BJ (cell line): Measurements from ENCODE around the gene CDKN2B-AS1. TPM values are rescaled to one million over a fixed set of nuclear protein-coding genes. Genes with fewer than 3 reads are reported as not detected.

ENCODE experiments used
- CTCF ChIA-PET: fragments of 350-600 bp; formaldehyde crosslinking; extraction: SDS; loops from one replicate; lab custom pipeline; 2021; ENCODE audit warnings: antibody characterized with exemption, inconsistent platforms; lab: Yijun Ruan, JAX
- POLR2A ChIA-PET: fragments of 300-600 bp; sonication (Branson Sonifier 250); formaldehyde crosslinking; extraction: SDS; loops from one replicate; lab custom pipeline; 2021; ENCODE audit warnings: antibody characterized with exemption; lab: Charles Lee
- DNase-seq: peaks from one replicate; pipeline ENCODE4 v3.0.0-alpha.2; 2011; ENCODE audit warnings: low read depth
- H3K27me3 ChIP-seq: 2 replicates; pipeline ENCODE4 v1.6.0; 2011; ENCODE audit warnings: low read length; ENCODE audit not compliant: control insufficient read depth, insufficient read depth
- H3K36me3 ChIP-seq: 2 replicates; pipeline ENCODE4 v1.5.1; 2011; ENCODE audit warnings: low read length; ENCODE audit not compliant: control insufficient read depth, insufficient read depth
- H3K4me3 ChIP-seq: 2 replicates; pipeline ENCODE4 v1.5.1; 2011; ENCODE audit warnings: low read depth, mild to moderate bottlenecking, control low read depth, low read length
- CTCF ChIP-seq: IDR thresholded peaks from 2 replicates; pipeline ENCODE4 v1.5.1; 2011; ENCODE audit warnings: low read depth, mild to moderate bottlenecking, control low read depth, inconsistent platforms, low read length, moderate library complexity; ENCODE audit not compliant: insufficient read depth
- polyA plus RNA-seq: library from polyadenylated mRNA; depleted of rRNA; stranded (reverse); fragments of >200 nt; gene quantifications from 2 replicates; pipeline ENCODE4 v1.2.3, GENCODE V29; 2011

Gene CDKN2B-AS1
- polyA plus RNA-seq, 1 experiment = 0.59 TPM

GRCh38 chr9:22120595-22120994 lies 126.0 kb downstream of the CDKN2B-AS1 start:
- ChIA-PET CTCF (interaction anchor here (0.6 to 4.4 kb wide), 16 partner anchors 10 to 308 kb away, joined by 3 to 60 read pairs (median 5); partner anchors contain the start of genes CDKN2A, CDKN2B and CDKN2B-AS1), POLR2A (no interaction called here)

GRCh38 chr9:22124263-22125011 lies 129.8 kb downstream of the CDKN2B-AS1 start:
- Histone ChIP-seq H3K4me3 (no peak overlapping the region), H3K36me3 (no peaks in the 10 kb centered on the region), H3K27me3 (0 out of 2 replicates have a peak, but pooled peaks cover 3% of the 10 kb centered on the region)
- CTCF ChIA-PET = interaction anchor here (0.6 to 3.0 kb wide), 6 partner anchors 12 to 311 kb away, joined by 3 to 16 read pairs (median 4); partner anchors contain the start of gene CDKN2B
- POLR2A ChIA-PET = no interaction called here
- DNase-seq = no peak
- no peak for TF ChIP-seq CTCF

More at GRCh38 chr9:22120595-22120994, 126.0 kb downstream of the CDKN2B-AS1 start:
- no peak overlapping the region for H3K4me3 ChIP-seq
- H3K36me3 ChIP-seq = no peaks in the 10 kb centered on the region
- TF ChIP-seq CTCF = no peak
- no peak for DNase-seq
- H3K27me3 ChIP-seq = no peaks in the 10 kb centered on the region

- CTCF ChIA-PET = interaction anchor here (0.7 to 4.2 kb wide), 2 partner anchors 9 to 76 kb away, joined by 3 to 20 read pairs; no protein-coding TSS in a partner anchor
- POLR2A ChIA-PET = no interaction called here
- Histone ChIP-seq H3K4me3 (no peak overlapping the region), H3K27me3 (0 out of 2 replicates have a peak, but pooled peaks cover 4% of the 10 kb centered on the region), H3K36me3 (no peaks in the 10 kb centered on the region)
- no peak for DNase-seq
- no peak for TF ChIP-seq CTCF
Measured at GRCh38 chr9:22129133-22129532, 134.5 kb downstream of the CDKN2B-AS1 start.

- POLR2A ChIA-PET = no interaction called here
- CTCF ChIA-PET = interaction anchor here (0.7 to 4.2 kb wide), 4 partner anchors 9 to 339 kb away, joined by 3 to 20 read pairs (median 6); no protein-coding TSS in a partner anchor
- no peak for TF ChIP-seq CTCF
- Histone ChIP-seq H3K4me3 (no peak overlapping the region), H3K36me3 (no peaks in the 10 kb centered on the region), H3K27me3 (0 out of 2 replicates have a peak, but pooled peaks cover 4% of the 10 kb centered on the region)
- no peak for DNase-seq
Measured at GRCh38 chr9:22129633-22130032, 135.0 kb downstream of the CDKN2B-AS1 start.

- peaks cover 4% of the 10 kb centered on the region; the same call in 1 of the 2 replicates for H3K27me3 ChIP-seq
- no peak for TF ChIP-seq CTCF
- ChIA-PET CTCF (interaction anchor here (1.0 to 4.2 kb wide), 6 partner anchors 11 to 320 kb away, joined by 3 to 20 read pairs (median 4); partner anchors contain the start of gene CDKN2B), POLR2A (no interaction called here)
- no peak for DNase-seq
- no peak overlapping the region for H3K4me3 ChIP-seq
- no peaks in the 10 kb centered on the region for H3K36me3 ChIP-seq
Measured at GRCh38 chr9:22131817-22132216, 137.2 kb downstream of the CDKN2B-AS1 start.
